DMS153 (cell line): ENCODE results near the gene ATOSA.
A peak's percentile ranks its signal among the peaks of the same experiment; 100 is the strongest.

Experiments used
- DNase-seq: peaks from one replicate; lab custom pipeline; 2025; lab: John Stamatoyannopoulos, UW

The ATOSA gene

DNA sequence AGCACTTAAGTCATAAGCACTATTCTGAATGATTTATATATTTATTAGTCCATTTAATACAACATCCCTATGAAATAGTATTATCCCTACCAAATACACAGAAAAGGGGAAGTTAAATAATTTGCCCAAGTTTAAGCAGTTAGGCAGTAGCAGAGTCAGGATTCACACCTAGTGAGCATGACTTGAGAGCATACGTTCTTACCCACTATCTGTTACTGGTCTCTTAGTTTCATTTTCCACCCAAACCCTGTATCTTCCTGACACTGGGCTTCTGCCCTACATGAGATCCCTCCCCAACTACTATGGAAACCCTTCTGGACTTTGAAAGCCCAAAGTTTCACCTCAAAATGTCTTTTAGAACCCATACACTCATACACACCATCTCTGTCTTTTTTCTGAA is 4.4 kb upstream of the ATOSA start:
- DNase-seq = no peak

DNA sequence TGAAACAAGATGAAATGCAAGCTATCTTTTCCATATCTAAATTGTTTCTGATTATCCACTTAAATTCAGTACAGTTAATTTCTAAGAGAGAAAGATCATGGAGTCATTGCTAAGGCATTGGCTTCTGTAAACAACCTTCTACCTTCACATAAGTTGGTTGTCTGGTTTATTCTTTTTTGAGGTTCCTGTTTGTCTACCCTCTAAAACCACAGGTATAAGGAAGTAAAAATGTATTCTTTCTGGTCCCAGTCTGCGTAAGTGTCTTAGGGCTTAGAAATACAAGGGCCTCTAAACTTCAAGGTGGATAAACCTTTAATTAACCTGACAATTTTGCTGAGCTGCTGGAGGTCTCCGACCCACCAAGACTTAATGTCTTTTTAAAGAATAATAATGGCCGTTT is 3.6 kb upstream of the ATOSA start:
- DNase-seq = no peak

DNA sequence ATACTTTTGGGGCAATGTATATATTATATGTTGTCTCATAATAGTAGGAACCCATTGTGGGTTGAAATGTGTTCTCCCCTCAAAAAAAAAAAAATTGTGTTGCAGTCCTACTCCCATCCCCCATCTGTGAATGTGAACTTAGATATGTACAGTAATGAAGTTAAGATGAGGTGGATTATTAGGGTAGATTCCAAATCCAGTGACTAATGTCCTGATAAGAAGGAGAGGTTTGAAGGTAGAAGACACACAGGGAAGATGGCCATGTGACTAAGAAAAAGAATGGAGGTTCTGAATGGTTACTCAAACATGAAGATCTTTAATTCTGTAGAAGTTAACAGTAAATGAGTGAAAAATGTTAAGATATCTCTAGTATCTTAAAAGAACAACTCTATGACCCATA is 3.0 kb upstream of the ATOSA start:
- DNase-seq = no peak

DNA sequence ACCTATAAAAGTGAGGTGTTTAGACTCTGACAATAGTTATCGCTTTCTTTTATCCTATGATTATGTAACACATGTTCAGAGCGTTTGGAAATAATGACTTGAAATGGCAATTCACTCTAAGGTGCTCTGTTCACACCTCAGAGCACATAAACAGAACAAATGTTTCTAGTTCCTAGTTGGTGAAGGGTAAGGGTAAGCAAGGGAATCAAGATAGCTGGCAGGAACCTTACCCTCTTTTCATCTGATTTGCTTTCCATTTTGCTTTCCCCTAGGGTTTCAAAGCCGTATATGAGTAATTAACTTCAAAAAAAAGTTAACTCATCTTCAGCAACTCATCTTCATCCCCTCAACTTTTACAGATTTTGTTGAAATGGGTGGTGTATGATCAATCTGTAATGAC is 2.3 kb upstream of the ATOSA start:
- no peak for DNase-seq

DNA sequence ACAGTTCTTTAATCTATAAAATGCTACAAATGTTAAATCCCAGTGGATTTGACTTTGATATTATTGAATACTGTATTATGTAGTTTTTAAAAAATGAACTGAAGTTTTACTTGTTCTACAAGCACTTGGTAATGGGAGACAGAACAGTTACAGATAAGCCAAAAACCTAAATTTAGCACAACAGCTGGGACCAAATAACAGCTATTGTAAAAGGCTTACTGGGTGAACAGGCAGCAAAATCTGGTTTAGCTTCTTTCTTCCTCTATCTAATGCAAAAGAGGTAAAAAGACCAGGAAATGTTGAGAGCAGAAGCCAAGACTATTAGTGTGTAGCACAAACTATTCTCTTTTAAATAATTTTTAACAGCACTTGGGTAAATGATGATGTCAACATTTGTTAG is 1.6 kb upstream of the ATOSA start:
- no peak for DNase-seq

DNA sequence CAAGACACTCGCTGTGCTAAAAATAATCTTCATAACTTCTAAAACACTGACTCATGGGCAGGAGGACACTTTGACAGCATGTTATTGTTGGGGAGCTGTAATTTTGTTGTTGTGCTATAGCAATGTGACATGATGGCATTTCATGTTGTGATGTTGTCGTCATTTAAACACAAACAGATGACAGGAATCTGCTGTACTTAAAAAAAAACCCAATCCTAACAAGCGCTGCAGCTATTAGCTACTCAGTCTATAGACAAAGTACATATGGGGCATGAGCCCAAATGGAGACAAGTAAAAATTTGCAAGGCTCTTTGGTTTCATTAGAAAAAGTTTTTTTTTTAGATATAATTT is 828 bp upstream of the ATOSA start:
- no peak for DNase-seq

DNA sequence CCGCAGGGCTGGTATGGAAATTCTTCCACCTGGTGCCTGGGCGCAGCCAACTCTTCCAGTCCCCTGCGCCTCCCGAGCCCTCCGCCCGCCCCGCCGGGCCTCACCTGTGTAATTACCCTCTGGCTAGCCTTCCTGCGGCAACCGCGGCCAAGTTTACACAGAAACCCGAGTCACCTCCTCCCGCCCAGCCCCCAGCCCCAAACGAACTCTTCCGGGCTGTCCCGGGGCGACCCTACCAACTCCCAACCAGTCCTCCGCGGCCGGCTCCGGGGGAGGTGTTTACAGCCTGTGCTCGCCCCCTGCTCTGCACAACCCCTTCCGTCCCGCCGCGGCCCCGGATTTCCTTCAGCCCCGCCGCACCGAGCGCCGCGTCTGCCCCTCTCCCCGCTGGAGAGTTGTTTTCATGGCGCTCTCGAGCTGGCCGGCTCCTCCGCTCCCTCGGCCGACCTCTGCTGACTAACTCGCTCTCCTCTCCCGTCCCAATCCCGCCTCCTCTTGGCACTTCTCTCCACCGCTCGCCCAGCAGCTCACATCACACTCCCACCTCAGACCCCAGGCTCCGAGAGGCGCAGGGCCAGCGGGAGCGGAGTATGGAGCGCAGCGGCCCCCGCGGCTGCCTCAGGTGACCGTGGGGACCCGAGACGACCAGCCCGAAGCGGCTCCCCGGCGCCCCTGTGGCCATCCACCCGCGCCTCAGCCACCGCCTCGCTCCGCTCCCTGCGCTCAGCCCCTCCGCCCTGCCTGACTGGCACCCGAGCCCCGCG is 538 bp downstream of the ATOSA start:
- peak; percentile 8 for DNase-seq

DNA sequence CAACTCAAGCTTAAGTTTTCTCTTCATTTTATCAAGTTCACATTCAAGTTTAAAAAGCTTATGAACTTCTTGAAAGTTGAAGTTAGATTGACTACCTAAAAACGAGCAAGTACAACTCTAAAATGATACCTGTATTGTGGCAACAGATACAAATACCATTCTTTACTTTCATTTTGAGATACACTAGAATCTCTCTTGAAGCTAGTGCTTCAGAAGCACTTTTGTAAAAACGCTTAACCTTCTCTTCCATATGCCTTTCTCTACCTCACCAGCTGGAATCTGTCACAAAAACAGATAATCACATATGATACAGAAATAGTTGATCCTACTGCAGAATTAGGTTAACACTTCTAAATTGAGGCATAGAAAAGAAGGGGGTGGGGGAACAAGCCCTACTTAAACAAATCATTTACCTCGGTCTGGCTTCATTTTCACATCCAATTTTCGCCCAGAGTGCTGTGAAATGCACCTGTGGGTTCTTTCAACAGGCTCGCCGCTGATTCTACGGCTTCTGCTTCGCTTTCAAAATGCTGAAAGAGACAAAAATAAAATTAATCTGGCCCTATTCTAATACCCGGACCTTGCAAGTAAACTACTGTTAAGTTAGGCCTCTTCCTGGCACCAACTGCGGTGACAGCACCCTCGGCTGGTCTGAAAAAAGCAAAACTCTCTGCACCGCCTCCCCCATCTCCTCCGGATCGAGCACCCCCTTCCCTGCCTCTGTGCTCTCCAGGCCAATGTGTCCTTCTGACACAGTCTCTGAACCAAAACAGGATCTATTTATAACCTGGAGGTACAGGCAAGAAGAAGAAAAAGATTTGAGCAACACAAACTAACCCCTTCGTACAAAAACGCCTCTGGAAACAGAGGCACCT is 1.4 kb downstream of the ATOSA start:
- no peak for DNase-seq

DNA sequence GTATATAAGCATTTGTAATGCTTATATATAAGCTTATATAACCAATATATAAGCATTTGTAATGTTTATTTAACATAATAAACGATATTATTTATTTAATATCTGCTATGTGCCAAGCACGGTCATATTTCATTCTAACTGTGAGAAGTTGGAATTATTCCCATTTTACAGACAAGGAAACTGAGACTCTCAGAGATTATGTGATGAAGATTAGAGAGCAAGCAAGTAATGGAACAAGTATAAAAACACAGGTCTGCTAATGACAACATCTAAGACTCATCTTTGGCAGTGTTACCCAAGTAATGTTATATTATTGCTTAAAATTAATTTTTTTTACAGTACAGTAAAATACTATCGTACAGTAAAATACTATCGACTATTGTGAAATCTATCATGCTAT is 4.4 kb downstream of the ATOSA start:
- DNase-seq = no peak

DNA sequence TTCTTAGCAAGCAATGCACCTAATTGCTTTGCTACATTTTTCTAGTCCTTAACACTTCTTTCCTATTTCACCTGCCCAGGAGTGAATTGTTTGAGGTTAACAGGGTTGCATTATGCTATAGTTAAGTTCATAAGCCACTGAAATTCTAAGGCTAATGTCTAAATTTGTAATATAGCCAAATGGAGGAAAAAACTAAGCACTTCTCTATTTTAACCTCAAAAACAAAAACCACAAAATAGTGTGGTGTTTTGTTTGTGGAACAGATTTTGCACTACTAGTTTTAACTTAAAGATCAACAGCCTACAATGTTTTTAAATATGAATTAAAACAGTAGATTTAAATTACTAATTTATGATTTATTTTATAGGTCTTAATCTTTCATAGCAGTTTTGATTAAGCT is 5.5 kb downstream of the ATOSA start:
- no peak for DNase-seq

DNA sequence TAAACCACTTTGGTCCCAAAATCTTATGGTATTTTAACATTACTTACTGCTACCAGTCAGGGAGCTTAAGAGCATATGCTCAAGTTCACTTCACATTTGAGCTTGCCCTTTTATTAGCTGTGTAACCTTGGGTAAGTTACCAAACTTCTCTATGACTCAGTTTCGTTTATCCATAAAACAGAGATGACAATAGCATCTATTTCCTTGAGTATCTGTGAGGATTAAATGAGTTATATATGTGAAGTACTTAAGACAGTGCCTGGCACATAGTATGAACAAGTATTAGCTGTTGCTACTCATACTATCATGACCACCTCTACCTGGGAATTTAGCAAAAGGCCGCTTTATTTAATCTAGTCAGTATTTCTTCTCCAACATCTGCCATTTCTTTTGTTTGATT is 5.9 kb downstream of the ATOSA start:
- DNase-seq = no peak

DNA sequence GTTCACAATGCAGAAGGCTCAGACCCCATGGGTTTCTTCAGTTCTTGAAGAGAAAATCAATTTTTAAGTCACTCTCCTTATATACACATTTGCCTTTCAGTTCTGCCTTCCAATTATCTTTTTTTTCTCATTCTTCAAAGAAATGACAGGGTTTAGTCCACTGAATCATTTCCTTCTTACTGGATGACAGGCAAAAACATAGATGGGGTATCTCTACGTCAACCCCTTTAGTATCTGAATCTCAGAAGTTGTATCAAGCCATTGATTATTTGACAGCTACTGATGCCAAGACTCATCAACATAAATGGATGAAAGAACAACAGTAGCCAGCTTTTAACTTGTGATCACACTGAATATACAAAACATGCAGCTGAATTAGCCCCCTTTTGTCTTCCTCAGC is 6.5 kb downstream of the ATOSA start:
- no peak for DNase-seq

DNA sequence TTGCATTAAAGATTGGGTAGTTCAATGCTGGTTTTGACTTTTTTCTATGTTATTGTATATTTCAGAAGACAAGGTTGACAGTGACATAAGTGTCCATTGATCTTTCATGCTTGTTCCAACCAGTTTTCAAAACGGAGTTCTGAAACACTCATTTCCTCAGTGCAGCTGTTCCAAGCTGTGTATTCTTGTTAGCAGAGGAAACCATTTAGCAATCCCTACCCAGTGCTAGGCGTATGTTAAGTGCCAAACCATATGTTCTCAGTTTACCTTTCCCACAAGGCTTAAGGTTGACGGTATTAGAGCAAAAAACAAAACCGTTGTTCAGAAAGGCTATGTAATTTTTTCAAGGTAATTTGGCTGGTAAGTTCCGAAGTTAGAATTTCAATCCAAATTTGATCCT is 9.1 kb downstream of the ATOSA start:
- DNase-seq = no peak

DNA sequence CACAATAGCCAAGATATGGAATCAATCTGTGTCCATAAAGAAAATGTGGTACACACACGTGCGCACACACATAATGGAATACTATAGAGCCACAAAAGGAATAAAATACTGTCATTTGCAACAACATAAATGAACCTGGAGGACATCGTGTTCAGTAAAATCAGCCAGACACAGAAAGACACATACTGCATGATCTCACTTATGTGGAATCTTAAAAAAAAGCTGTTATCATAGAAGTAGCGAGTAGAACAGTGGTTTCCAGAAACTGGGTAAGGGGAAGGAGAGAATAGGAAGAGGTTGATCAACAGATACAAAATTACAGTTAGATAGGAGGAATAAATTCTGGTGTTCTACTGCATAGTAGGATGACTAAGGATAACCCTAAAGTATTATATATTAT is 11.1 kb downstream of the ATOSA start:
- no peak for DNase-seq

DNA sequence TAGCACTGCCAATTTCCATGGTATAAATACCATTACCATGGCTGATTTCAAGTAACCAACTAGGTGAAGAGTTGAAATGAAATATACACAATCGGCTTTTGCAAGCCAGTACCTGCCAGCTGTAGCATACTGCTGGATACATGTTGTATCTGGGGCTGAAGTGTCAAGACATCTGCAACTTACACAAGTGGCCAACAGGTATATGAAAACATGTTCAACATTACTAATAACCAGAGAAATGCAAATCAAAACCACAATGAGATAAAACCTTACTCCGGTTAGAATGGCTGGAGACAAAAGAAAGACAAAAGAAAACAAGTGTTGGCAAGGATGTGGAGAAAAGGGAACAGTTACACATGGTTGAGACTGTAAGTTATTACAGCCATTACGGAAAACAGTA is 11.6 kb downstream of the ATOSA start:
- no peak for DNase-seq

DNA sequence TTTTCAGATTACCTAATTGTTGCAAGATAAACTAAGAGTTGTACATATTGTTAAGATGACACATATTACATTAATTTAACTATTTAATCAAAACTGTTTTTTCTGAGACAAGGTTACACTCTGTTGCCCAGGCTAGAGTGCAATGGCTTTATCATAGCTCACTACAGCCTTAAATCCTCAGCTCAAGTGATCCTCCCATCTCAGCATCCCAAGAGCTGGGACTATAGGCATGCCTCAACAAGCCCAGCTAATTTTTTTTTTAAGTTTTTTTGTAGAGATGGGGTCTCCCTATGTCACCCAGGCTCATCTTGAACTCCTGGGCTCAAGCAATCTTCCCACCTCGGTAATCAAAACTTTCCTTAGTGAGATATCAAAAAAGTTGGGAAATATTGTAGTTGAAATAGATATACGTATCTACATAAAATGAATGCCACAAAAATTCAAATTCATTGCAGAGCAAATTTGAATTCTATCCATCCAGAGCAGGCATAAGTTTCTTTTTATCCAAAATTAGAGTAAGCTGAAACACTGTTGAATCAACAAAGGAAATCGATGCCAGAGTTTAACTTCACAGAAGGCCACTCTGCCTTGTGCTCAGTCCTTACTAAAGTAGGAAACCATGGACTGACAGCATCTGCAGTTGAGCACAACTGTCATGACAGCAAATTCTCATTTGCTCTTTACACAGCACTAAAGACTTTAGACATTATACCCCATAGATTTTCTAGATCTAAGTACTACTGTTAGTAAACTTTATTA is 15.5 kb downstream of the ATOSA start:
- DNase-seq = no peak

DNA sequence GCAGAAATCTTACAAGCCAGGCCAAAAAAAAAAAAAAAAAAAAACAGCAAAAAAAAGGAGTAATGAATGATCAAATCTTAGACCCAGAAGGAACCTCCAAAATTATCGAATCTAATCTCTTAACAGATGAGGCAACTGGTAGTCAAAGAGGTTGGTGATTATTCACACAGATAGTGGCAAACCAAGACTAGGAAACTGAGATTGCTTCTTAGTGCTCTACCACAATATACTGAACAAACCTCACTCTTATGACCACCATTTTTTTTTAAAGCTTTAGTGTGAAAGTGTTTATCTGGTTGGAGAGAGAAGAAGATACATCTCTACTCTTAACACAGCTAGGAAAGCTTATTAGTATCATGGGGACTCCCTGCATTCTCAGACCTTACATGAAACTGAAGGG is 17.3 kb downstream of the ATOSA start:
- DNase-seq = no peak

DNA sequence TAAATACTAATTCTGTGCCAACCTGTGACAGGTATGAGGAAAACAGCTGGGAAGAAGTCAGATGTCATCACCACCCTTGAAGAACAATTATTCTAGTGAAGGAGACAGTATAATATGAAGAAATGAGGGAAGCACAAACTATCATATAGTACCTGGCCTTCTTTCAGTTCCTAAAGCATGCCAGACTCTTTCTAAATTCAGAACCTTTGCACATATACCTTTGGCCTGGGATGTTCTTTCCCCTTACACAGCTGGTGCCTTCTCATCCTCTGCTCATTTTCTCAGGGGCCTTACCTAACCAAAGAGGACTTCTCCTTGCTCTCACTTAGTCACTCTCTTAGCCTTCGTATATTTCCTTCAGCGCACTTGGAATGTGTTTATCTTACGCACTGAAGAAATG is 19.0 kb downstream of the ATOSA start:
- no peak for DNase-seq

DNA sequence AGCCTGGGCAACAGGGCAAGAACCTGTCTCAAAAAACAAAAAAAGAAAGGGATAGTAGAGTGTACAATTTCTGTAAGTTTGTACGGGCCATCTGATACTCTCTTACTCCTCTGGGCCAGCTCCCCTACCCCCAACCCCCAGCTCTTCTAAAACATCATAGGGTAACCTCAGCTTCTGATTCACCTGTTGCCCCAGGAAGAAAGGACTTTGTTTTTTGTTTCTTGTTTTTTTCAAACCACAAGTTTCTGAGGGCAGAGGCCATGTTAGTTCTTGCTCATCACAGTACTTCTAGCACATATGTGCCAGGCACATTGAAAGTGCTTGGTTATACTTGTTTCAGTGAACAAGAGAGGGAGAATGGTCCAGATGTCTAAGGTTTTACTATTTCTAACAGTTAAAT is 20.2 kb downstream of the ATOSA start:
- no peak for DNase-seq

DNA sequence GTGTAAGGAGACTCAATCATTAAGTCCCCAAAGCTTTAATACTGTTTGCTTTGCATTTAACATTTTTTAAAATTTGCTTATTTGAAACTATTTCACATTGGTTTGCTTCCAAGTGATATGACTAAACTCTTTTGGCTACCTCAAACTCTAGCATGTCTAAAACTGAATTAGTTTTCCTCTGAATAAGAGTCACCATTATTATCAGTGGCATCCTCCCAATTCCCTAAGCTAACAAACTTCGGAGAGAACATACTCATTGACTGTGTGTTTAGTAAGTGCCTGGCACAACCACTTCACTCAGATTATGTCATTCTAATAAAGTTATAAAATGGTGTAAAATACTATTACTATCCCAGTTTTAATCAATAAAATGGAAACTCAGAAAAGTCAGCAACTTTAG is 21.9 kb downstream of the ATOSA start:
- no peak for DNase-seq

DNA sequence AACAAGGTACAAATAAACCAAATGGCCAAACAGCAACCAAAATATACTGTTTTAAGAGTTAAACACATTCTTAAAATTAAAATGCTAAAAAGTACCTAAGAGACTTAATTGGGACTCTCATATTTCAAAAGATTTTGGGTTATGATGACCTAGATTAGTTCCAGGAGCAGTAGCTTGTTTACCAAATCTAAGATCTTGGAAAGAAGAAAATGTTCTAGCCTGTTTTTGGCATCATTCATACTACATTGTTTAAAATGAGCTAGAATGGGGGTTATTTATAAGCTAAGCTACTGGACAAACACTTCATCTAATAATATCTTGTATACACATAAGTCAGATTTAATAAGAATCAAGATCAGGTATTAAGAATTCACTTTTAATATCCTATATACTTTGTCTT is 22.8 kb downstream of the ATOSA start:
- no peak for DNase-seq

DNA sequence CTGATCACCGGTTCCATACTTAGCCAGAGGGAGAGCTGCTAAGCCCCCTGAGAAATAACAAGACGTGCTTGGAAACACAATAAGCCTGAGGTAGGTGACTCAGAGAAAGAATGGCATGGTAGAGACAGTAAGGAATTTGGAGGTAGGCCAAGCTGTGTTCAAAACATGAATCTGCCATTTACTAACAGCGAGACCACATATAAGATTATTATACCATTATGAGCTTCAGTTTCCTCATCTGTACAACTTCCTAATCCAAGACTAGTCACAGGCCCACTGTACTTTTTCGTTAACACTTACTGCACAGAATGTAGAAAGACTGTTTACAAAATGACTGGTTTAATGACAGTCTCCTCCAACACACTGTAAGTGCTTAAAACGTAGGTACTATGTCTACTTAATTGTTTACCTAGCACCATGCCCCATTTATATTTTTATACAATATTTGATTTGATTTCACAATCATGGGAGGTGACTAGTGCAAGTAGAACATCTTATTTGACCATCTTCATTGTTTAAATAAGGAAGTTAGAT is 25.7 kb downstream of the ATOSA start:
- DNase-seq = no peak

DNA sequence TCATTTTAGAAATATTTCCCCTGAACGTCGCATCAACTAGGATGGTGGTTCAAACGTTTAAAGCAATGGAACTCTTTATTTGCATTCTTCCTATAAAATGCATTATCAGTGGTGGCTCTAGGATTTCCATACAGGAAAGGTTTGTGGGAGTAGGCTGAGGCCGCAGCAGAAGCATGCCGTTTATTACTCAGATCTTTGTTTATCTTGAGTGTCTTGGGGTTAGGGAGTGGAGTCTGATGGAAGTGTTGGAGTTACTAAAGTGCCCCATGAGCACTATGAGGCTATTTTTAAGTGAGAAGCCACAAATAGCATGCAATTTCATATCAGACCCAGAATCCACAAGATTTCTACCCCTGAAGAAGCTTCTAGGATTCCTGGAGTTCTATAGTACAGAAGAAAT is 26.2 kb downstream of the ATOSA start:
- DNase-seq = no peak
